B cell (primary cell): ENCODE data around the gene APBA2. TPM values are rescaled to one million over a fixed set of nuclear protein-coding genes. Genes with fewer than 3 reads are reported as not detected.

Source experiments
- ATAC-seq: fragments of 200-7000 bp; cut with Tn5 transposase; one replicate; pipeline ENCODE4 v1.10.0; 2021; ENCODE audit warnings: low read depth, mild to moderate bottlenecking, moderate number of reproducible peaks, moderate library complexity
- CTCF ChIA-PET: fragments of 350-600 bp; sonication (Branson Sonifier 250); formaldehyde crosslinking; loops from one replicate; lab custom pipeline; 2021; ENCODE audit warnings: antibody characterized with exemption, inconsistent platforms; lab: Charles Lee
- POLR2A ChIA-PET: fragments of 350-600 bp; sonication (Branson Sonifier 250); formaldehyde crosslinking; loops from one replicate; lab custom pipeline; 2021; ENCODE audit warnings: antibody characterized with exemption; lab: Charles Lee
- DNase-seq: peaks from one replicate; pipeline ENCODE4 v3.0.0; 2013
- H2AFZ ChIP-seq: 2 replicates; pipeline ENCODE4 v1.6.1; 2012; ENCODE audit warnings: mild to moderate bottlenecking, low read depth, low read length; ENCODE audit not compliant: insufficient read depth, poor library complexity, severe bottlenecking
- H3K27ac ChIP-seq, 2 donors: 1 replicate in 1 of 2; 2 replicates in 1 of 2; pipeline ENCODE4 v1.5.1; 2012 to 2013; ENCODE audit warnings: low read length in 2 of 2, mild to moderate bottlenecking in 2 of 2, moderate library complexity in 1 of 2
- H3K27me3 ChIP-seq, 4 experiments: fragments of 200-600 bp in 1 of 4; sonication (generic) in 1 of 4; replicated peaks in 1 of 4; 1 replicate in 2 of 4; 2 replicates in 2 of 4; pipeline versions ENCODE4 v1.6.1 to v1.7.0; 2013 to 2016; ENCODE audit warnings: low read length in 3 of 4, mild to moderate bottlenecking in 2 of 4, mixed read lengths in 1 of 4, moderate library complexity in 1 of 4; ENCODE audit not compliant: insufficient read depth in 4 of 4, control insufficient read depth in 3 of 4; ENCODE audit errors: control extremely low read depth in 1 of 4
- H3K36me3 ChIP-seq, 2 experiments: replicated peaks in 1 of 2; 1 replicate in 1 of 2; 2 replicates in 1 of 2; pipeline versions ENCODE4 v1.6.1 to v1.7.1; 2013; ENCODE audit warnings: low read length in 1 of 2; ENCODE audit not compliant: insufficient read depth in 2 of 2, control insufficient read depth in 1 of 2; ENCODE audit errors: control extremely low read depth in 1 of 2, extremely low read depth in 1 of 2
- H3K4me1 ChIP-seq, 2 donors: fragments of 200-600 bp in 1 of 2; sonication (generic) in 1 of 2; 1 replicate in 1 of 2; 2 replicates in 1 of 2; pipeline versions ENCODE4 v1.5.1 to v1.6.1; 2013 to 2017; ENCODE audit warnings: low read length in 2 of 2; ENCODE audit not compliant: control insufficient read depth in 2 of 2, insufficient read depth in 2 of 2
- H3K4me2 ChIP-seq: replicated peaks from 2 replicates; pipeline ENCODE3; 2012; ENCODE audit warnings: mild to moderate bottlenecking, low read depth, low read length; ENCODE audit not compliant: poor library complexity, severe bottlenecking
- H3K4me3 ChIP-seq, 5 experiments: fragments of 200-600 bp in 1 of 5; sonication (generic) in 1 of 5; 1 replicate in 3 of 5; 2 replicates in 2 of 5; pipeline versions ENCODE4 v1.5.1 to v1.7.0; 2011 to 2016; ENCODE audit warnings: low read length in 4 of 5, mild to moderate bottlenecking in 4 of 5, low read depth in 2 of 5, control low read depth in 1 of 5, moderate library complexity in 1 of 5; ENCODE audit not compliant: insufficient read depth in 1 of 5; ENCODE audit errors: control extremely low read depth in 1 of 5, extremely low read depth in 1 of 5
- H3K79me2 ChIP-seq: fragments of 200-600 bp; sonication (generic); one replicate; pipeline ENCODE4 v1.6.0; 2016; ENCODE audit warnings: low read length; ENCODE audit not compliant: control insufficient read depth, insufficient read depth
- H3K9ac ChIP-seq: fragments of 200-600 bp; sonication (generic); 2 replicates; pipeline ENCODE4 v1.6.1; 2017; ENCODE audit warnings: mild to moderate bottlenecking, low read length, moderate library complexity
- H3K9me3 ChIP-seq, 3 donors: one replicate each; pipeline versions ENCODE4 v1.6.1 to v1.7.1; 2013; ENCODE audit warnings: low read length in 2 of 3; ENCODE audit not compliant: control insufficient read depth in 2 of 3, insufficient read depth in 1 of 3; ENCODE audit errors: control extremely low read depth in 1 of 3
- H4K20me1 ChIP-seq: 2 replicates; pipeline ENCODE4 v1.6.0; 2012; ENCODE audit warnings: mild to moderate bottlenecking, low read length; ENCODE audit not compliant: insufficient read depth, control insufficient read depth, poor library complexity, severe bottlenecking
- H3K27ac Mint-ChIP-seq: one replicate; pipeline ENCODE4 v1.8.0; 2021; ENCODE audit warnings: mixed read lengths
- H3K27me3 Mint-ChIP-seq: one replicate; pipeline ENCODE4 v1.8.0; 2021; ENCODE audit warnings: mixed read lengths
- H3K4me1 Mint-ChIP-seq: one replicate; pipeline ENCODE4 v1.8.0; 2021; ENCODE audit warnings: mixed read lengths
- H3K4me3 Mint-ChIP-seq: one replicate; pipeline ENCODE4 v1.8.0; 2021; ENCODE audit warnings: mixed read lengths
- H3K9me3 Mint-ChIP-seq: one replicate; pipeline ENCODE4 v1.8.0; 2022; ENCODE audit warnings: mixed read lengths; ENCODE audit not compliant: insufficient read depth
- EZH2 ChIP-seq: IDR thresholded peaks from 2 replicates; pipeline ENCODE4 v1.6.1; 2012; ENCODE audit warnings: borderline replicate concordance, low read depth, mild to moderate bottlenecking, moderate library complexity, low read length; ENCODE audit not compliant: insufficient read depth, poor library complexity, severe bottlenecking
- WGBS: methylation state at CpG from one replicate; pipeline ENCODE4 v1.1.5; 2013; ENCODE audit warnings: missing lambda C conversion rate; ENCODE audit not compliant: insufficient coverage; 5-methylcytosine and 5-hydroxymethylcytosine counted together
- intact Hi-C: fragments of 100-400 bp; cut with micrococcal nuclease; formaldehyde crosslinking; loops from one replicate; pipeline ENCODE4 v1.10.0; 2022
- polyA plus RNA-seq: library from polyadenylated mRNA; depleted of rRNA; stranded (reverse); fragments of >200 nt; gene quantifications from 2 replicates; pipeline ENCODE4 v1.2.3, GENCODE V29; 2012
- total RNA-seq, 2 donors: library from RNA; stranded (reverse); fragments of 120-200 nt in 1 of 2; gene quantifications; 1 replicate in 1 of 2; 2 replicates in 1 of 2; pipeline versions ENCODE4 v1.2.3 to v1.2.4, GENCODE V29; 2013 to 2022
- TF ChIP-seq, protein P1 (sequence below): fragments of 200-600 bp; IDR thresholded peaks from one replicate; pipeline ENCODE4 v1.8.0; 2022; ENCODE audit warnings: antibody characterized with exemption, mild to moderate bottlenecking

APBA2 gene
- total and polyA plus RNA-seq, 2 donors (not counting 1 experiment from before 2014, with no cell fraction given), result 0.19 TPM; not detected in 1

DNA sequence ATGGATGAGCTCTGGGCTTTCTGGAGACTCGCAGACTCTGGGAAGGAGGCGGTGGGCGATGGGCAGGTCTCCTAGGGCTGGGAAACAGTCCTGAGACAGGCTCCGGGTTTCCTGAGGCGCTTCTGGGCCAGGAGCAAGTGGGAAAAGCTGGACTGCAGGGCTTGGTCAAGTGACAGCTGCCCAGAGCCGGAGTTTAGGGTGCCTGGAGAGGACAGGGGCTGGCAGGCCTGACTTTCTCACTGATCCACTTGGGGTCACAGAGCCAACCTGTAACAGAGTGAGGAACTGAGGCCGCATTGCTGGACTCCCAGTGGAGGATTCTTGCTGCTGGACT, 107.9 kb downstream of the APBA2 start:
- Mint-ChIP-seq H3K4me3 (no peak overlapping the region), H3K27ac (no peak overlapping the region), H3K4me1 (no peaks in the 10 kb centered on the region), H3K9me3 (no peaks in the 10 kb centered on the region), H3K27me3 (no peaks in the 10 kb centered on the region)
- Histone ChIP-seq H3K79me2 (no peaks in the 10 kb centered on the region), H3K4me2 (no peak overlapping the region), H3K4me3 (no peak overlapping the region), H4K20me1 (no peaks in the 10 kb centered on the region), H3K9me3 (no peaks in the 10 kb centered on the region), H3K4me1 (no peaks in the 10 kb centered on the region), H3K36me3 (no peaks in the 10 kb centered on the region), H3K9ac (no peak overlapping the region), H3K27ac (no peak overlapping the region), H3K27me3 (no peaks in the 10 kb centered on the region), H2AFZ (no peak overlapping the region)
- TF ChIP-seq EZH2, result no peak
- TF ChIP-seq, protein P1, sequence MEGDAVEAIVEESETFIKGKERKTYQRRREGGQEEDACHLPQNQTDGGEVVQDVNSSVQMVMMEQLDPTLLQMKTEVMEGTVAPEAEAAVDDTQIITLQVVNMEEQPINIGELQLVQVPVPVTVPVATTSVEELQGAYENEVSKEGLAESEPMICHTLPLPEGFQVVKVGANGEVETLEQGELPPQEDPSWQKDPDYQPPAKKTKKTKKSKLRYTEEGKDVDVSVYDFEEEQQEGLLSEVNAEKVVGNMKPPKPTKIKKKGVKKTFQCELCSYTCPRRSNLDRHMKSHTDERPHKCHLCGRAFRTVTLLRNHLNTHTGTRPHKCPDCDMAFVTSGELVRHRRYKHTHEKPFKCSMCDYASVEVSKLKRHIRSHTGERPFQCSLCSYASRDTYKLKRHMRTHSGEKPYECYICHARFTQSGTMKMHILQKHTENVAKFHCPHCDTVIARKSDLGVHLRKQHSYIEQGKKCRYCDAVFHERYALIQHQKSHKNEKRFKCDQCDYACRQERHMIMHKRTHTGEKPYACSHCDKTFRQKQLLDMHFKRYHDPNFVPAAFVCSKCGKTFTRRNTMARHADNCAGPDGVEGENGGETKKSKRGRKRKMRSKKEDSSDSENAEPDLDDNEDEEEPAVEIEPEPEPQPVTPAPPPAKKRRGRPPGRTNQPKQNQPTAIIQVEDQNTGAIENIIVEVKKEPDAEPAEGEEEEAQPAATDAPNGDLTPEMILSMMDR, result no peak
- ATAC-seq (no peak), DNase-seq (no peak)
- ChIA-PET POLR2A (no interaction called here), CTCF (no interaction called here)
- intact Hi-C loops, result no loop called here
- WGBS, result 85% methylated on average over 7 of the region's 7 CpGs

DNA sequence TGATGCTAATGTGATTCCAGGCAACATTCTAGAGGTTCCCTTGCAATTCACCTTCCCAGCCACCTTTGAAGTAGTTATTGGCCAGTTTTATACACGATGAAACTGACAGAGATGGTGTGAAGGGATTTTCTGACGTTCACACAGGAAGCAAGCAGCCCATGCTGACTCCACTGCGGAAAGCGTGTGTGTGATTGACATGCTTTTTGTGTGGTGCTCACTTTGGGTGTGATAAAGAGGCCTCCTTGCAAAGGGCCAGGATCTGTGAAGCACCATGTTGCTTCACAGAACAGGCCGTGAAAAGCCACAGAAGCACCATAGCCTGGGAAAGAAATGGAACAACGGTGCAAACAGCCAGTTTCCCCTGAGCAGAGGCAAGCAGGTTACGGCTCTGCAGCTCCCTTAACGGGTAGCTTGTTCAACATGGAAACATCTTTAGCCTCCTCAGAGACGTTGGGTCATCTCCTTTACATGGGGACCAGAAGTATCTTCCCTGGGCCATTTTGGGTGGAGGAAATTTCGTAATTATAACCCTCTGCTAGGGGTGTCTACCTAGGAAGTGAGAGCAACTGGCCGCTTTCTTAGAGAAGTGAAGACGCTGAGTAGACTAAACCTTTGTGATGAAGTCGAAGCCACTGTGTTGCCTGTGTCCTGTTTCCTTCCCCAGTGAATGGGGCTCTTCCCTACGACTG, 108.5 kb downstream of the APBA2 start:
- Mint-ChIP-seq H3K4me1 (no peaks in the 10 kb centered on the region), H3K9me3 (no peaks in the 10 kb centered on the region), H3K27ac (no peak overlapping the region), H3K4me3 (no peak overlapping the region), H3K27me3 (no peaks in the 10 kb centered on the region)
- no peaks in the 10 kb centered on the region for H3K36me3 ChIP-seq
- no peaks in the 10 kb centered on the region for H3K4me1 ChIP-seq
- no peak overlapping the region for H2AFZ ChIP-seq
- 88% methylated on average over 14 of the region's 14 CpGs for WGBS
- H3K4me2 ChIP-seq, result no peak overlapping the region
- no peaks in the 10 kb centered on the region for H3K79me2 ChIP-seq
- DNase-seq, result no peak
- no peaks in the 10 kb centered on the region for H3K27me3 ChIP-seq
- TF ChIP-seq, protein P1, result no peak
- no peak for TF ChIP-seq EZH2
- CTCF ChIA-PET, result no interaction called here
- no peaks in the 10 kb centered on the region for H3K9me3 ChIP-seq
- H3K27ac ChIP-seq, result no peak overlapping the region
- no peak overlapping the region for H3K4me3 ChIP-seq
- H3K9ac ChIP-seq, result no peak overlapping the region
- H4K20me1 ChIP-seq, result no peaks in the 10 kb centered on the region
- intact Hi-C loops, result no loop called here
- POLR2A ChIA-PET, result no interaction called here
- ATAC-seq, result no peak
